ENCODE measurements around the gene COPZ1.
A peak's percentile ranks its signal among the peaks of the same experiment; 100 is the strongest.
"Not testable (repeated sequence)": the region's sequence is repeated elsewhere in the genome, so short reads cannot be mapped to it uniquely, and the experiment has no call there.

Gene COPZ1, protein sequence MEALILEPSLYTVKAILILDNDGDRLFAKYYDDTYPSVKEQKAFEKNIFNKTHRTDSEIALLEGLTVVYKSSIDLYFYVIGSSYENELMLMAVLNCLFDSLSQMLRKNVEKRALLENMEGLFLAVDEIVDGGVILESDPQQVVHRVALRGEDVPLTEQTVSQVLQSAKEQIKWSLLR

DNA sequence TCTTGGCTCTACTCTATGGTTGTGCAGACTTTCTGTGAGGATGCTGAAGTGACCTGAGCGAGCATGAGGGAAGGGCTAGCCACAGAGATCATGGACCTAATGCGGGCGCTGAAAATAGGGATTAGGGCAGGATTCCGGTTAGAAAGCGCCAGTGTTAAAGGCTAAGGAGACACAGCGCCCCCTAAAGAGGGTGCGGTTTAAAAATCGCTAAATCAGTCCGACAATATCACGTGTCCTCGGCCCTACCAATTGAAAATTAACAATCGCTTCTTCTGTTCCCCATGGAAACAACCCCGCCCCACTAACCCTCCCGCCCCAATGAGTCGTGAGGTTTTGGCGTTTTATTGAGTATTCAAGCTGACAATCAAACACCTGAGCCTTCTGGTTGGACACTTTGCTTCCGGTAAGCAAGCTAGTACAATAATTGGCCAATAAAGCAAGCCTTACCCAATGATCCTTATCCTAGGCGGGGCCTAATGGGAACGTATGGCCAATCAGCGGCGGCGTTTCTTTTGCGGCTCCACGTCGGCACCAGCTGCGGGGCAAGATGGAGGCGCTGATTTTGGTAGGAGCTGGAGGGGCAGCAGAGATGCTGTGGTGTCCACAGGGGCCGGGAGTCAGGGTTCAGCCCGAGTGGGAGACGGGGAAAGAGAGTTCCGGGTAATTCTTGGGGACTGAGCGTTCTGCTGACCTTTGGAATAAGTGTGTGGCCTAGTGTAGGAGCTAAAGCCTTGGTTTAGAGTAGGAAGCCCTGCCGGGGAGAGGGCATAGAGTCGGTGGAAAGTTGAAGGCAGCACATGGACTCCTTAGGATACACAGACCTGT lies at the start of gene COPZ1:
TSS of gene COPZ1 (plus strand) at position 515 of the 825 bp plus-strand sequence. CDS start at position 548, 33 bp downstream.
- DNase-seq: peak; percentile 97

DNA sequence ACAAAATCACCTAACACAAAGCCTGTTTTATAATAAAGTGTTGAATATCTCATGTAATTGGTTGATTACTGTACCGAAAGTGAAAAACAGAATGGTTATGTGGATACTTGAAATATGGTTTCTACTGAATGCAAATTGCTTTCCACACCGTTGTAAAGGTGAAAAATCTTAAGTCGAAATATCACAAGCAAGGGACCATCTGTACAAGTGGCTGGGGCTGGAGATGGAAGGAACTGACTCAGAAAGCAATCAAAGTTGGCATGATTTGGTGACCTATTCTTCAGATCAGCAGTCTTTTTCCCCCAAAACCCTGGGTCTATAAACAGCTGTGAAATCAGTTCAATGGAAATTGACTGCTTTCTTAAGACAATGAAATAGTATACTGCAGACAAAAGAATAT lies 48.6 kb upstream of the COPZ1 start:
- no peak for DNase-seq

GRCh38 chr12:54277823-54278276 lies 47.1 kb upstream of the COPZ1 start:
- no peak for DNase-seq

DNA sequence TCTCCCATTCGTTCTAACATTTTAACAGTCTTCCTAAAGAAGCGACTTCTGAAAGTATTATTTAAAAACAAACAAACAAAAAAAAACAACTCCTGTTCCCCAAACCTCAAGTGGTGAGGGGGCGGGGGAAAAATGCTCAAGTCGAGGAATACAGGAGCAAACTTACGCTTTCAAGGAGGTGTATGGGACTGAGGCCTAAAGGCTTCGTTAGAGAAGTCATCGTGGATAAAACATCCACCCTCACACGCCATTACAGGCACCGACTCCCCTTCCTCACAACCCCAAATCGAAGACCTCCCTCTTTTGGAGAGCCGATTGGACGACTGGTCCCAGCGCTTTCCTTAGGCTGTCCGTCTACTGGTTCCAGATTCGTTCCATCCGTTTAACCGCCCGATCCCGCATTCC lies 45.7 kb upstream of the COPZ1 start:
- DNase-seq: no peak

DNA sequence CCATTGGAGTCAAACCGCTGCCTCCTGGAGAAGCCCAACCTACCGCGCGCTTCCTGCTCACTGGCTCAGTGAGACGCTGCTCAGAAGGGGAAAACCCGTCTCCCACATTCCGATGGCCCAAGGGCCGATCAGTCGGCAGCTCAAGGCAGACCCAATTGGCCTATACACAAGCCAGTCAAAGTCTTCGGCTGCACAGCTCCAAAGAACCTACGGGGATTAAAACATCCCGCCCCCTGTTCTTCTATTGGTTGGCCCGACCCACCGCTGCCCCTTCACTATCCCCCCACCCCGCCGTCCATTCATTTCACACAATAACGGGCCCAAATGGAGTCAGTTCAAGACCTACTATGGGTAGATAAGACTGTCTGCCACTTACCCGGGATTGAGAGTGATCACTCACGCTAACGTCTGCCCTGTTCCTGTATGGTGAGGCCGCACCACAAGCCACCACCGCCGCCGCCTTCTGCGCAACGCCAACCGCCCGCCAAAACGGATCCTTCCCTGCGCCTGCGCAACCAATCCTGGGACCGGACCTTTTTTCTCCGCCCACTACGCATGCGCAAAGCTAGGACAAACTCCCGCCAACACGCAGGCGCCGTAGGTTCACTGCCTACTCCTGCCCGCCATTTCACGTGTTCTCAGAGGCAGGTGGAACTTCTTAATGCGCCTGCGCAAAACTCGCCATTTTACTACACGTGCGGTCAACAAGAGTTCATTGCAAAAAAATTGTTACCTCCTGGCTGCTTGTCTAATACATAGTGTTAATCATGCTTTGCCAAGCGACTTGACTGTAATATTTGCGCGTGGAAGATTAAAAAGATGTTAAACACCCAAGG lies 45.1 kb upstream of the COPZ1 start, which contains the start of gene CBX5:
TSS of gene CBX5 (minus strand) at position 491 of the 836 bp plus-strand sequence. CDS start 22,472 bp downstream, outside the sequence.
- peak; percentile 95 for DNase-seq

DNA sequence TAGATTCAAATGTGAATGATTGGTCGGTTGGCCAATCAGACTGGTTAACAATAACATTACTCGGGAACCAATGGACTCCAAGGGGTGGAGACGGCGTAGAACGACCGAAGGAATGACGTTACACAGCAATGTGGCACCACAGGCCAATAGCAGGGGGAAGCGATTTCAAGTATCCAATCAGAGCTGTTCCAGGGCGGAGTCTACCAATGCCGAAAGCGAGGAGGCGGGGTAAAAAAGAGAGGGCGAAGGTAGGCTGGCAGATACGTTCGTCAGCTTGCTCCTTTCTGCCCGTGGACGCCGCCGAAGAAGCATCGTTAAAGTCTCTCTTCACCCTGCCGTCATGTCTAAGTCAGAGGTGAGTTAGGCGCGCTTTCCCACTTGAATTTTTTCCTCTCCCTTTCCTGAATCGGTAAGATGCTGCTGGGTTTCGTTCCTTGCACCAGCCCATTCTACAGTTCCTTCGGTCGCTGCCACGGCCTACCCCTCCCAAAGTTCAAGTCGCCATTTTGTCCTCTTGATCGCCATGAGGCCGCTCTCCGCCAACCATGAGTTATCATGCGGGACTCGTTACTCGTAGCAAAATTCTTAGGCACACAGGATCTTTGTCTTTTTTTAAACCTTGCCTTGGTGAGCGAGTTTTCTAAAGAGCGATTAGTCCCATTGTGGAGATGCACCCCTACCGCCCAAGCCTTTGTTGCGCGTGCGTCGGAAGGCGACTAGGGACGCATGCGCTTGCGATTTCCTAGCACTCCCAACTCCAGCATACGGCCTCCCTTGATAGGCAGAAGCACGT lies 44.3 kb upstream of the COPZ1 start, which contains the start of gene HNRNPA1:
TSS of gene HNRNPA1 (plus strand) at position 259 of the 793 bp plus-strand sequence. CDS start at position 341, 82 bp downstream.
- peak; percentile 97 for DNase-seq

DNA sequence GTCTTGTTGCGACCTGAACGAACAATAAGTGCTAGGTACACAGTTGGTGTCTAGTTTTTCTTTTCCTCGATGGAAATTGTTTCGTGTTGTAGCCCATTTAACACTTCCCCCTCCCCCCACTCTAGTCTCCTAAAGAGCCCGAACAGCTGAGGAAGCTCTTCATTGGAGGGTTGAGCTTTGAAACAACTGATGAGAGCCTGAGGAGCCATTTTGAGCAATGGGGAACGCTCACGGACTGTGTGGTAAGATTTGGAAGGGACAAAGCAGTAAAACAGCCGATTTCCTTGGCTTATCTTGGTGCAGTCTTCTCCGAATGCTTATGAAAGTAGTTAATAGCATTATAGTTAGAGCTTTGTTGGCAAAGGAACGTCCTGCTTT lies 43.7 kb upstream of the COPZ1 start:
- not testable (repeated sequence) for DNase-seq

GRCh38 chr12:54281694-54282093 lies 43.2 kb upstream of the COPZ1 start:
- not testable (repeated sequence) for DNase-seq

GRCh38 chr12:54282949-54283593 lies 41.9 kb upstream of the COPZ1 start:
- no peak for DNase-seq

DNA sequence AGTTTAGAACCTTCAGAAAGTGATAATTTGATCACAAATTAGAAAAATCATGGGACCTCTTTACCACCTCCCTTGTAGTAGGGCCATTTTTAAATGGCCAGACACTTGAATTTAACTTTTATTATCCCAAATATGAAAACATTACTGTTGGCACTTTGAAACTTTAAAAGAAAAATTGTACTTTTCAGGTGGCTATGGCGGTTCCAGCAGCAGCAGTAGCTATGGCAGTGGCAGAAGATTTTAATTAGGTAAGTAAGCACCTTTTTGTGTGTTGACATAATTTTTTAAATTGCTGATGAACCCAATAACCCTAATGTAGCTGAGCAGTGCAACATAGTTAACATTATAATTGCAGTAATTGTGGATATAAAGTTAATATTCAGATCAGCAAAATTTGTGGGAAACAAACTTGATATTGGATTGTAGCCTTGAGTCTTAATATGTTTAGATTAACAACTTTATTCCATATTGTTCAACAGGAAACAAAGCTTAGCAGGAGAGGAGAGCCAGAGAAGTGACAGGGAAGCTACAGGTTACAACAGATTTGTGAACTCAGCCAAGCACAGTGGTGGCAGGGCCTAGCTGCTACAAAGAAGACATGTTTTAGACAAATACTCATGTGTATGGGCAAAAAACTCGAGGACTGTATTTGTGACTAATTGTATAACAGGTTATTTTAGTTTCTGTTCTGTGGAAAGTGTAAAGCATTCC lies 40.7 kb upstream of the COPZ1 start:
- DNase-seq: not testable (repeated sequence)

DNA sequence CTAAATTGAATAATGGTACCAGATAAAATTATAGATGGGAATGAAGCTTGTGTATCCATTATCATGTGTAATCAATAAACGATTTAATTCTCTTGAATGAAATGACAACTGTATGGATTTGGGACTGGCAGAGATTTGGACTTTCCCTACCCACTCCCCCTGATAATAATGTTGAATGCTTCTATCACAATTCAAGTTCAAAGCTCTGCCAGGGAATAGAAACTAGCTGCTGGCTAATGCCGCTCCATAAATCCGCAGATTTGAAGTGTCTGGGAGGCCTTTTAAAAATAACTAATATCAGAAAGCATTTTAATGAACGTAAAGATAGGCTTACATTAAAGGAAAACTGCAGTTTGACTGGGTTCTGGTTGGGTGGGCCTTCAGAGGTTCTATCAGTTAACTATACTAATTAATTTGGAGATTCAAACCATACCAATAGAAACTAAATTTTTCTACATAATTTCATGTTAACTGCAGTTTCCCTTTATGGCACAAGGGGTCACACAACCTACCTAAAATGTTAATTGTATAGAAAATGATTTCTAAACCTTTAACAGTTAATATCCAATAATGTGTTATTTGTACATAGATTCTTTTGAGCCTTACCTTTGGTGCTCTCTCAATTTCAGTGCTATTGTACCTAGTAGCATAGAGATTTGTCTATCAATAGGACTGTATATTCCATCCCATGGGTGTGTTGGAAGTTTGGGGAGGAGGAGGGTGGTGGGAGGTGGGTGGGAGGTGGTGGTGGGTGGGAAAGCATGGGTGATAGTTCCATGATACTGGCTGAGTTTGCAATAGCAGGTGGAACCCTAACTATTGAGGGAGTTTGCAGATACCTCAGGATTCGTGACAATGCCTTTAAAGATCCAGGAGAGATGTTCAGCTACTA lies 39.5 kb upstream of the COPZ1 start:
- no peak for DNase-seq

DNA sequence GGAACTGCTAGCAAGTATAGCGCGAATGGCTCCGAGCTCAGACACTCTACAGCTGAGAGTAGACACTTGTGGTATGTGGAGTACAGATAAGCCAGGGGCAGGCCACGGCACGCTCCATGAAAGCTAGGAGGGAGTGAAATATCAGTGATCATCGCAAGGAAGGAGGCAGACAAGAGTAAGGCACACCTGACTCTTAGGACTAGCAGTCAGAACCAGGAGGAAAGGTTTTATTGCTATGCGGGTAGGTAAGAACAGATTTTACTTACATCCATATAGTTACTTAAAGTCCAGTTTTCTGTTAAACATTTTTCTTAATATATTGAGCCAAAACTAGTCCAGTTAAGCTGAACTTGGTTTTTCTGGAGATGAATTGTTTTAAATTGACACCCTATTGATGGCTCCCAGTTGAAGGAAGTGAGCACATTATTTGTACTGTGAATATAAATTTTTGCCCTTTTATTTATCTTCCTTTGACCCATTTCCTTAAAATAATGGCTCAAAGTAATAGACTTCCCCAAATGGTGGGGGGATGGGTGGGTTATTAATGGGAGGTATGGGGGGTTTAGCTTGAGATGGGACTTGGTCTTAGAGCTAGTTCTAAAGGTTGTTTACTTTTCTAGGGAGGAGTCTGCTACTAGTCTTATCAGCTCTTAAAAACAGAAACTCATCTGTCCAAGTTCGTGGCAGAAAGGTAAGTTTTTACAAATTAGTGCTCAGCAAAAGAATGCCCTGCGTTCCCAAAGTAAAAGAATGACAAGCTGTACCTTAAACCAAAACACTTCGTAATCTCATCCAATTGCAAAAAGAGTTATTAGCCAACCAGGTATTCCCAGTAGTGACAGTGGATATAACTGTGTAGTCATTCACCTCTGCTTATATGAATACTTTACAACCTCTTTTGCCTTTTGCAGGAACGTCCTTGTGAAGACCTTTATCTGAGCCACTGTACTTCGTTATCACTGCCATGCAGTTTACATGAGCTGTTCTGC lies 38.6 kb upstream of the COPZ1 start:
- no peak for DNase-seq

- DNase-seq: no peak
These were observed 37.4 kb upstream of the COPZ1 start for GRCh38 chr12:54287261-54288157.

- no peak for DNase-seq
These were observed 32.6 kb upstream of the COPZ1 start for GRCh38 chr12:54292083-54292930.

DNA sequence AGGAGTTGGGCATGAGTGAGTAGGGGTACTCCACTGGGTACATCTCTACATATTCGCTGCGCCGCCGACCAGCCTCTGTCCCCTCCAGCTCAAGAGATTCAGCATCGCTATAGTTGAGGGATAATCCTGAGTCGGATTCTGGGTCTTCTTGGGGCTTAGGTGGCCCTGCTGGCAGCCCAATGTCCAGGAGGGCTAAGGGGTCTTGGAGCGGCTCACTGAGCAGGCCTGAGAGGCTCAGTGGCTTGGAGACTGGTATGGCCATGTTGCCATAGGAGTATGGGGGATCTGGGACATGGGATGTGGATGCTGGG lies 32.0 kb upstream of the COPZ1 start:
- no peak for DNase-seq

DNA sequence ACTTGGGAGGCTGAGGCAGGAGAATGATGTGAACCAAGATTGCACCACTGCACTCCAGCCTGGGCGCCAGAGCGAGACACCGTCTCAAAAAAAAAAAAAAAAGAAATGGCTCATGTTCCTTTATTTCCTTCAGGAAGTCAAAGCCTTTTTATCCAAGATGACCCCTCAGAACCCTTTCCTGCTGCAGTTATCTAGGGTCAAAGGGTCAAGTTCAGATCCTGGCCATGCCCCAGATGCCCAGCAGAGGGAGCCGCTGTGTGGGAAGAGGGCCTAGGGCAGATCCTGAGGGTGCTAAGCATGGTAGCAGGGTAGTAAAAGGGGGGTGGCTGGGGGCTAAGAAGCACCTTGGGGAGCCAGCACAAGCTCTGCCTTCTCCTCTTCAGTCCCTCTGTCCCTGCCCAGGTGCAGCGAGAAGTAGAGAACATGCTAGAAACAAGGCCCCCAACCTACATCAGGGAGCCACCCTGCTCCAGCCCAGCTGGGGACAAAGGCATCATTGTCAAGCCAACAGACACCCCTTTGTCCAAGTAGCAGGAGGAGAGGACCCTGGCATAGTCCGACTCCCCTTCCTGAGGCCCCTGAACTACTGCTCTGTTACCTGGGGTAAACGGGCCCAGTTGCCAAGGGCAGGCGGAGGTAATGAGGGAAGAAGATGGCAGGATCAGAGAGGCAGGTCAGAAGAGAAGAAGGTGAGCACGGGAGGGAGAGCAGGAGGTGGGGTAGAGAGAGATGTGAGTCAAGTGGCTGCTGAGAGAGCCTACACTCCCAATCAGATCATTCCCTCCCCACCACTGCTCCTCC lies 30.6 kb upstream of the COPZ1 start:
- DNase-seq: no peak
